HG03039 (cell line): ENCODE results near the gene NOS1AP.

Experiments
- ATAC-seq: cut with Tn5 transposase; IDR thresholded peaks from one replicate; pipeline ENCODE4 v1.9.1; 2021; ENCODE audit warnings: mild to moderate bottlenecking, moderate library complexity; ENCODE audit not compliant: unreplicated experiment

The NOS1AP gene

DNA sequence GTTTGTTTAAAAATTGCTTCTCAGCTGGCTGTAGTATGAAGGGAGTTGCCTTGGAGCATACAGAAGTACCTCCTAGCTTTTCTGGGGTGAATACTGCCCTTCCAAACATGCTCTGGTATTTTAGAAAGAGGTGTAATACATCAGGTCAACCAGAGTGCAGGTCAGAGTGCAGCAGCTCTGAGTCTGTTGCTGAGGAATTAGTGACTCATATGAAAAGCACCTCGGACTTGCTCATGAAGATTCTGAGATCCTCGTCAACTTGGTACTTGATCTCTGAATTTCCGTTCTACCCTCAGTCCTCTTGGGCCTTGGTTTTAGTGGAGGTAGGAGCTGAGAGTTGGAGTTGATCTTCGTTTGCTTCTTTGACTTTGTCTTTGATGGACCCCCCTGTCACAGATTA is 67.3 kb downstream of the NOS1AP start:
- no peak for ATAC-seq

DNA sequence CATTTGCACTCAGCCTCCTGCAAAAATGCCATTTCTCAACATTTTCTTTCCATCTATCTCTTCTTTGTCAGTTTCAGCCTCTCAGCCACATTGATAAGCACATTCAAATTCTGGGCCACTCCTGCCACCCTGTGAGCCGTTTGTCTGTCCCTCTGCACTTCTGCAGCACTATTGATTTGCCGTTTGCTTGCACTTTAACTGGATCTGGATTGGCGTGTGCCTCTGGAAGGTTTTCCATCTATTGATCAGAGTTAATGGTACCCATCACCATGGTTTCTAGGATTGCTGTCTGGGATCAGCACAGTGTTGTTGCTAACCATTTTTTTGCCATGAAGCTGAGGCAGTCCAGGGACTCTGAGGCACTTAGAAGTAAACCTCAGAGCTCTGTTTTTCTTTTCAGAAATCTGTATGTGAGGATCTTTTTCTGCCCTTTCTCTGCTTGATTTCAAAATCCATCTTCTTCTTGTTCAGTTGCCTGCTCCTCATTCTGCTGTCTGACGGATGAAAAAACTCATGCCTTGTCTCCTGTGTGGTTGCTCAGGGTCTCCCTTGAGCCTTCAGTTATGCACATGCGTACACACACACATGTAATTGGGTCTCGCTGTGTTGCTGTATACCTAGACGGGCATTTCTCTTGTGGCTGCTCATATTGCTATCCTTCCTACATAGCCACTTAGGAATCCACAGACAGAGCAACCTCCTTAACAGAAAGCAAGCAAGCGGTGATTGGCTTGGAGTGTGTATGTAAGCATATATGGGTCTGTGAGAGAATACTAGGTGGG is 67.9 kb downstream of the NOS1AP start:
- no peak for ATAC-seq

DNA sequence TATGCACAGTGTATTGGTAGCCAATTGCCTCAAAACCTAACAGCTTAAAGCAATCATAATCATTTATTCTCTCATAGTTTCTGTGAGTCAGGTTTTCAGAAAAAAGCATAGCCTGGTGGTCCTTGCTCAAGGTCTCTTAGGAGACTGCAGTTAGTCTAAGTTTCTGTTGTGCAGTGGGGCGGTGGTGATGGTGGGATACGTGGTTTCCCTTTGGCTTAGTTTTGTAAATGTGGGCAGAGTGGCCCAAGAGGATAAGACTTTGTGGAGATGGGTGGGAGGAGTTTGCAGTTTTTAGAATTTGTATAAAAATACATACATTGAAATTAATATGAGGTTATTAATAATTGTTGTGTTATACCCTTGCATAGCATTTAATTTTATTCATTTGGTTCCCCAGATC is 68.6 kb downstream of the NOS1AP start:
- ATAC-seq: no peak

DNA sequence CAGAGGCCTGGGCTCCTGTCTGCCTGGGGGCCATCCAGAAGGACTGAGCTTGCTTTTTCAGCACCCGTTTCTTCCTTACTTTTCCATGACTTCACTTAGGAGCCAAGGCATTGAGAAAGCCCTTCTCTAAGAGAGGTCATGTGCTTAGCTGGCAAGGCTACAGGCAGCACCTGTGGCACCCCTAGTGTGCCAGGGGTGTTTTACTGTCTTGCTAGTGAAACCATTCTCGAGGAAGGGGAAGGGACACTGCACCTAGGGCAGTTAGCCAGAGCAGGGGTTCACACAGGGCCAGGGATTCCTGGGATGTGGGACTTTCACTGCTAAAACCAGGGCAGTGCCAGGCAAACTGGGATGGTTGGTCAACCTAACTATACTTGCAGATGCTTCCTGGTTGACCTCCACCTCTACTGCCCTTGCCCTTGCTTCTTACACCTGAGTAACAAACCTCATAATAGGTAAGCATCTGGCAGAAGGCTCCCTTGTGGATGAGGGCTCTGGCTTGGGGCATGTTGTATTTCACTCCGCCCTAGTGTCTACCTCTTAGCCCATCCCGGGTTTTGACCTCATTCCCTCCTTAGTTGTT is 69.2 kb downstream of the NOS1AP start:
- ATAC-seq: no peak

DNA sequence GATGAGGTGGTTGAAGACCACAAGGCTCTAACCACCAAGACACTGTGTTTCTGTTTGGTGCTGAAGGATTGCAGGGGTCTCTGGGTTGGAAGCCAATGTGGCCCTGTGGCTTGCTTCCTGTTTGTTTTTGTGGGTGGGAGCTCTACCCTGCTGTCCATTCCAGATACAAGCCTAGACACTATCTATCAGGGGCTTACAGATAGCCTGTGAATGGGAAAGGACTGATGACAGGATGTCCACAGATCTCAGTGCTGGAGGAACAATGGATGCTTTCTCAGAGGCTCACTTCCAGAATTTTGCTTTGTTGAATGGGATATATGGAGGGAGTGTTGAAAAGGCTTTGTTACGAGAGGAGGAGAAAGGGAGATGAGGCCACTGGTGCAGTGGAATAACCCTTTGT is 69.7 kb downstream of the NOS1AP start:
- no peak for ATAC-seq

DNA sequence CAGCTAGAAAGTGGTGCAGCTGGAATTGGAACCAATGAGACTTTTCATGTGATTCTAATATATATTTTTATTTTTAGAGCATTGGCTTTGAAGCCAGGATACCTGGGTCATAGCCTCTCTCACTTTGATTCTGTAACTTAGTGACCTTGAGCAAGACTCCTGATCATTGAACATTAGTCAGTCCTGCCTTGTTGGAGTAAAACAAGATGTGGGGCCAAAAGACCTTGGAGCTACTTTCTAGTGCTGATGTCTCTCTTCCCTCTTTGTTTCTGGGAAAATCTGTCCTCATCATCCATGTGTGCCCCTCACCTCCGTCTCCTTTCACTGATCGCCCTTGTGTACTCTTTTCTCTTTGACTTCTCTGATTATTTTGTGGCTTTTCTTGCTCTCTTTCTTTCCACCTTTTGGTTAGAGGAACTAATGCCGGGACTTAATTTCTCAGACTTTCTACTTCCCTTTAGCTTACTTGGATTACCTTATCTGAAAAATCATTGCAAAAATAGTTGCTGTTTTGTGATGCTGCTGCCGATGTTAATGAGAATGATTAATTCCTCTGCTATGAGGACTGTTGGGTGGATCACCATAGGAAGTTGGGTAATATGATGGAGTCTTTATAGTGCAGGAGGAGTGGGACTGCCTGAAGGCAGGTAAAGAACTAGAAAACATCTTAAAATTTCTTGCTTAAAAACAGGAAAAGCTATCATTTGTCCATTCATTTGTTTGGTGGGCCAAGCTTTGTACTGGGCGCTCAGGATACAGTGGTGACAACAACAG is 72.0 kb downstream of the NOS1AP start:
- no peak for ATAC-seq

DNA sequence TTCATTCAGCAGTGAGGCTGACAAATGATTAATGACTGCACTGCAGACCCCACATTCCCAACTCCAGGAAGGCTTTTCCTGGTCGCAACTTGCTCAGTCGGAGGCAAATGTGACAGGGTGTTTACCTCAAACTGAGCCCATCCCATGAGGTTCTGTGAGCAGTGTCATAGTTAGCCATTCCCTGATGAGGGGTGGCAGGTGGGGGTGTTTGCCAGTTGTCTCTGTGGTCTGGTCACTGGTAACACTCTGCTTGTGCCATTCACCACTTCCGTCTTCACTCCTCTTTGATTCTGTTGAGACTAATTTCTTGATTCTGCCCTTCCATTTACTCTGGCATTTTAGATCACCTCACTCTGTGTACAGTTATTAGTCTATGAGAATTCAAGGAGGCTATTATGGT is 73.5 kb downstream of the NOS1AP start:
- ATAC-seq: no peak

DNA sequence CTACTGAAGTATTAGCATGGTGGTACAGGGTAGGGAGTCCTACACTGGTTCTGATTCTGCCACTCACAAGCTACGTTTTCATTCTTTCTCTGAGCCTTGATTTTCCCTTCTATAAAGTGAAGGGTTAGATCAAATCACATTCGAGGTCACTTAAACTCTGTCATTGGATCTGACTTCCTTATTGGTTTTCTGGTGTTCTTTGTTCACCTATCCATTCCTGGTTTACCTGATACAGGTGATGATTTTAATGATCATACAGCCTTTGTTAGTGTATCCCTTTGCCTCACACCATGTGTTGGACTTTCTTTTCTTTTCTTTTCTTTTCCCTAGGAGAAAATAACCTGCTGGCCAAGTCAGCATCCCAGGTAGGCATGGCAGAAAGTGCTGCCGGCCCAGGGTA is 74.8 kb downstream of the NOS1AP start:
- ATAC-seq: no peak

DNA sequence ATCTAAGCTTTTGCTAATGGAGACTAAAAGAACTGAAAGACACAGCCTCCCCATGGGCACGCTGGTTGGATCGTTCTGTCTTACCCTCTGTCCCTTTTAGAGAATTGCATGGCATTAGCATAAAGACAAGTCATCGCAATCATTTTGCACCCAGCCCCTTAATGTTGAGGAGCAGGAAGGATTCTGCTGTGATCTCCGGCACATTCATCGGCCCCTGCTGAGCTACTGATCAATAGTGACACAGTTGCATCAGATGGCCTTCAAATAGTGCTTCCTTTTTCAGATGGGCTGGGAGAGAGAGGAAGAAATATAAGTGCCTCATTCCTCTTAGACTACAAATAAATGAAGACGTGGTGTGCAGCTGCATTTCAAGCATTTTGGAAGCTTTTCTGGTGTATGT is 75.4 kb downstream of the NOS1AP start:
- ATAC-seq: no peak

DNA sequence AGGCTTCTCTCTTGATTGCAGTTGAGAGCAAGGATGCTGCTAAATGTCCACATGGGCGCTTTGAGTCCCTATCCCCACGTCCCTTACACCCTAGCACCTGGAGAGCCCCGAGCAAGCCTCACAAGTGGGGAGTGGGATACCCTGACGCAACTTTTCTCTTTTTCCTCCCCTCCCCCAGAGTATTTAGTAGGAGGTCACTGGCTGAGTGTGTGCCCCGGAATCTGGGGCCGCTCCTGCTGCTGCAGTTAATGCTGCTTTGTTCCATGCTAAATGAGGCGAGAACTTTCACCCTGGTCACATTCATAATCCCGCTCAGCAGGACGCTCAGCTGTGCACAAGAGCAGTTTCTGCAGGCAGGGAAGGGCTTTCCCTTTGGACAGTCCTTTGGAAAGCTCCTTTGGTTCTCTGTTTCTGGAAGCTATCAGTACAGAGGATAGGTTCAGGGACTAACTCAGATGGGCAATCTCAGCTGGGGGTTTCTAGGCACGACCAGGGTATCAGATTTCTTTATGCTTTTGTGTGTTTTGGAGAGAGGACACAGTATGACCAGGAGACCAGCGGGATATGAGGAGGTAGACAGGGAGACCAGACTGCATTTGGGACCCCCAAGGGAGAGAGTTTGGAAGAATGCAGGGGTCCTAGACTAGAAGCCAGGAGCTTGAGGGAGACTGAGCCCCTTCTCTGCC is 75.9 kb downstream of the NOS1AP start:
- no peak for ATAC-seq

DNA sequence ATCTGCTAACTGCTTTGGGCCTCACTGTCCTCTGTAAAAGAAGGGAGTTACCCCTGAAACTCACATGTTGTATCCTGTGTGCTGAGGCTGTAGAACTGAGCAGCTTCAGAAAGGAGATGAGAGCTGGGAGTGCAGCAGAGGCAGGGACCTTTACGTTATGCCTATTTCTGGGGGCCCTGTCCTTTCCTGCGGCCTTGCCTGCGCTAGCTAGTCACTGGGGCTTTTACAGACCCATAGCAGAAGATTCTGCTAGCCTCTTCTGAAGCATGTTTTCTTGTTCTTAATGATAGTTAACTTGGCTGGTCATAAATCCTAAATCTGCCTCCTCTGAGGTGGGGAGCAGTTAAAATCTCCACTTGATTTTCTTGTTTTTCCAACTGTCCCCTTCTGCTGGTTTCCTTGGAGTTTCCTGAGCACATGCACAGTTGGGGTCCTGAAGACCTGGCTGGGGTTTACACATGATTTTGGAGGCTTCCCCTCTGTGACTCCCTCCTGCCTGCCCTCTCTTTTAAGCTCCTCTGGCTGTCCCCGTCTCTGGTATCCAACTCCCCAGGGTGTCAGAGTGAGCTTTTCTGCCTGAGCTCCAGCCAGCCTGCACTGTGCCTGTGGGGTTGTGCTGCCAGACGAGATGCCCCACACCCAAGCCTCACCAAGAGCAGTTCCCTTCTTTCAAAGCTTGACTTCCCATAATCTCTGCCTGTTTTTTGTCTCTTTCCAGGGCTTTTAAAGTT is 76.6 kb downstream of the NOS1AP start:
- no peak for ATAC-seq

DNA sequence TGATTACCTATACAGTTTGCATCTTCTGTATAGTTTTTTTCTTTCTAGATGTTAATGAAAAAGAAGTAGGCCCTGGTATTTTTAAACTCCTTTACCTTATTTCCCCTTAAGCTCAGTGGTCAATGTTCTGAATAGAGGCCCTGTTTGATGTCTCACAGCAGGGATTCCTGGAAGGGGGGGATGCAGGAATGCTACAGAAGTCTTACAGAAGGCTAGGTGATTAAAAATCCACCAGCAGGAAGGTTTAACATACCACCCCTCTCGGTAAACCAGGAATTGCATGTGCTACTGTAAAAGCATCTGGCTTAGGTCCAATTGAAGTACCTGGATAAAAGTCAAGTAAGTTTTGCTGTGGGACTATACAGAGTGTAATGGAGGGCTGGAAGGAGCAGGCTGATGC is 78.3 kb downstream of the NOS1AP start:
- no peak for ATAC-seq

DNA sequence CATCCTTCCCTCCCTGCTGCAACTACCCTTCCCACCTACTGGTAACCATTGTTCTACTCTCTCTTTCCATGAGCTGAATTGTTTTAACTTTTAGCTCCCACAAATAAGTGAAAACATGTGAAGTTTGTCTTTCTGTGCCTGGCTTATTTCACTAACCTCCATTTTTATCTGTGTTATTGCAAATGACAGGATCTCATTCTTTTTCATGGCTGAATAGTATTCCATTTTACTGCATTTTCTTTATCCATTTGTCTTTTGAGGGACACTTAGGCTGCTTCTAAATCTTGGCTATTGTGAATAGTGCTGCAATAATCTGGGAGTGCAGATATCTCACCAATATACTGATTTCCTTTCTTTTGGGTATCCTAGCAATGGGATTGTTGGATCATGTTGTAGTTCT is 80.6 kb downstream of the NOS1AP start:
- ATAC-seq: no peak

DNA sequence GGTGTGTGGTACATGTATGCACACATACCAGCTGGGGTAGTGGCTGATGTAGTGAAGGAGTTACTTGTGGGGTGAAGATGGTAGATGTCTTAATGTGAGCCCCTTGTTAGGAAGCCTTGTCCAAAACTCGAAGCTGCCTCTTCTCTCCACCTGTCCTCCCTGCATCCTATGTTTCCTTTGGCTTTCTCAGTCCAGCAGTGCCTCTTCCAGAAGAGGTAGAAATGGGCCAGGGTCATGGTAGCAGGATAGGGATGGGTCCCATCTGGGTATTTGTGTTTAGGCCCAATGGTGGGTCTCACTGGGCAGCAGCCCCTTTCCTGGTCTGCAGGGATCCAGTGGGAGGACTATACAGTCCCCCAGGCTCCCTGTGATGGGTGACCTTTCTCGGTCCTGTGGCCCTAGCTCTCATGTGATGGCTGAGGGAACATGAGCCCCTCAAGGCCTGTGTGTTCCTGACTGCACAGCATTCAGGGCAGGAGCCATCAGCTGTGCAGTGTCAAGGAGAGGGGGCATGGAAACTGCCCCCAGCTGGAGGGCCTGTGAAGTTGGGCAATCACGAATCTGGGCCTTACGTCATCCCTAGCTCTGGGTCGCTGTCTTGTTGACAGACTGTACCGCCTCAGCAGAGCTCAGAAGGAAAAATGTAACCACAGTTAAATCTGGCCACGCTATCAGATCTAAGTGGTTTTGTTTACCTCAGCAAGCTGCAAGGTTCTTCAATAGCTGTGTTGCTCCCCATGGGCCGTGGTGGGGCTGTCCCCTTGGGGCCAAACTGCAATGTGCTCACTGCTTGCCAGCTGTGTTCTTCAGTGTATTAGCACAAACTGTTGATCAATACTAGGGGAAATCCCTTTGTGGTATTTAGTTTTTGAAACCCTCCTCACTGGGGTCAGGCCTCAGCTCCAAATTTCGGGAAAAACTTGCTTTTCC is 82.7 kb downstream of the NOS1AP start:
- peak; percentile 83 for ATAC-seq

DNA sequence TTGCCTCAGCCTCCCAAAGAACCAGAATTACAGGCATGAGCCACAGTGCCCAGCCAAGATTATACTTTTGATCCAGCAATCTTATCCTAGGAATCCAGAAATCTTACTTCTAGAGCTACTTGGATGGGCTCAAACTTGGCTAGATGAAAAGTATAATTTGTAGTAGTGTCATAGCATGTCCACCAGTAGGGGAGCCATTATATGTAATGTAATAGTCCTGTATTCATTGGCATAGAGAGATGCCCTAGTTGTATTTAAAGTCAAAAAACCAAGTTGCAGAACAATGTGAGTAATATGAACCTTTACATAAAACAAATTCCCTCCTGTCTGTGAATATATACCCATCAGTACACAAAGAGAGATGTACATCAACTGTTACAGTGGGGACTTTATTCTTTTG is 83.9 kb downstream of the NOS1AP start:
- ATAC-seq: no peak

DNA sequence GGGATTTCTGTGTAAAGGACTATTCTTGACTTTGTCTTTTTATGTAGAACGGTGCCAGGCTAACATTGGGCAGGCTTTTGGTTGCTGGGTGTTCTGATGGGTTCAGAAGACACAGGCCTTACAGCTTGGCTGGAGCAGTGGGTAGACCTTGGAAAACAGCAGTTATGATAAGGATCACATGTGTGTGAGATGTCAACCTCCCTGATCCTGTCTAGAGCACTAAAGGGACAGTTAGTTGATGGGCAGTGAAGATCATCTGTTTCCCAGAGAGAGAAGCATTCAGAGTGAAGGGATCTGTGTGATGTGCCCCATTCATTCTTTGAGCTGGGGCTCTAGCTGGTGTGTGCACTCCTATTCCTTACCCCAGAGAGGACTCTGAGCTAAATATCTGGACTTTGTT is 88.0 kb downstream of the NOS1AP start:
- no peak for ATAC-seq

DNA sequence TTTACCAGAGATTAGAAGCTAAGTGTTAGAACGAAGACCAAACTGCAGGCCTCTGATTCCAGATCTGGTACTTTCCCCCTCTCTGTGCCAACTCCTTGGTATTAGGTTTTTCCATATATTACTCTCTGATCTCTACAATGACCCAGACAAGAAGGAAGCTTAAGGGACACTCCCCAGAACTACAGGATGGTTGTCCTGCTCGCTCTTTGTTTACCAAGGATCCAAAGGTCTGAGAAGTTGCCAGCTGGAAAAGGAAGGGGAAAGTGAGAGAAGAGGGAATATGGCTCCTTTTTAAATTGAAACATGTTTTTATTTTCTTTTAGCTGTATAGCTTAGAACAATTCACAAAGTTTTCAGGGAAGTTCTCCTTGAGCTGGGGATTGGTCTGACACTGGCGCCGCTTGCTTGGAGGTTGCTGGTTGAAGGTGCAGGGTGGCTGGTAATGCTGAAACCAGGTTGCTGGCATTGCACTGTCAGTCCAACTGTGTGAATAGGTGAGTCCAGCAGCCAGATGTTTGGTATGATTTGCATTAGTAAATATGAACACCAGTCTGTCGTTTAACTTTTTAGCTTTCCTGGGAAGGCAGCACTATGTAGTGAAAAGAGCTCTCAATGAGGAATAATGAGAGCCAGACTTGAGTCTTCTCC is 89.3 kb downstream of the NOS1AP start:
- ATAC-seq: no peak

DNA sequence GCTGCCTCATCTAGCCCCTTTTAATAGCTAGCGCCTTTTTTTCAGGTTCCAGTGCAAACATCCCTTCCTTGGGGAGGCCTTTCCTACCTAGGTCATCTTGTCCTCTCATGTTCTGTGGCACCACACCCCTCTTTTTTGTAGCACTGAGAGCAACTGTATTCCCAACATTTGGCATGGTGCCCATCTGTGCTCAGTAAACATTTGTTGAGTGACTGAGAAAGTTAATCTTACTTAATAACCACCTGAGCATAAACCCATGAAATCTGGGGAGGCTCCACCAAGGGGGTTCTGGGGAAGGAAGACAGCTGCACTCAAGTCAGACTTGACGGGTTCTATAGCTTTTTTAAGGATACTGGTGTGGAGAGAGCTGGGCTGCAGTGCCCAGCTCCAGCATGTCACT is 90.0 kb downstream of the NOS1AP start:
- no peak for ATAC-seq

DNA sequence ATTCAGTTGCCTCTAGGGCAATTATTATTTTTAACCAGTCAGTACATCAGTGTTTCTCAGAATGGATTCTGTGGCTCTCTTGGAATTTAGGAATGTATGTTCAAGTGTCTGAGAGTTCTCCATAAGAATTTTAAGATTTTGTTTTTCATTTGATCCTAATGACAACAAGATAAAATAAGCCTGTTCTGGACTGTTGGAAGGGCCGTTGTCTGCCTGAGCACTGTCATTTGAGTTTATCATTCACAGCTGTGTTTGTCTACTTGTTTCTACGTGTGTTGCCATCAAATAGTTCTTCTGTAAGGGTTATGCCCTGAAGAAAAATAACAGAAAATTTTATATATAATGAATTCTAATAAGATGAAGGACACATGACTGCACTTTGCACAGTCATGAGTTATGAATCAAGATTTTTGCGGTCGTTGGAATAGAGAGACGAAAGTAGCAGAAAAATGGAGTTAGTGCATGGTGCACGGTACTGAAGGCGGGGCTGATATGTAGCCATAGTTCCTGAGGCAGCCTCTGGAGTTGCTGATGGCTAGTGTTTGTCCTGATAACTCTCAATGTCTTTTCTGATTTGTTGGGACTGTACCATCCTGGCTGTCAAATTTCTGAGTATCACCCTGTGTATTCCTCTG is 92.5 kb downstream of the NOS1AP start:
- no peak for ATAC-seq
